HG02623 (cell line): ENCODE data around the gene SLC6A8.

Experiments used
- ATAC-seq: cut with Tn5 transposase; IDR thresholded peaks from one replicate; pipeline ENCODE4 v1.9.1; 2021; ENCODE audit warnings: moderate library complexity; ENCODE audit not compliant: unreplicated experiment

Gene SLC6A8

DNA sequence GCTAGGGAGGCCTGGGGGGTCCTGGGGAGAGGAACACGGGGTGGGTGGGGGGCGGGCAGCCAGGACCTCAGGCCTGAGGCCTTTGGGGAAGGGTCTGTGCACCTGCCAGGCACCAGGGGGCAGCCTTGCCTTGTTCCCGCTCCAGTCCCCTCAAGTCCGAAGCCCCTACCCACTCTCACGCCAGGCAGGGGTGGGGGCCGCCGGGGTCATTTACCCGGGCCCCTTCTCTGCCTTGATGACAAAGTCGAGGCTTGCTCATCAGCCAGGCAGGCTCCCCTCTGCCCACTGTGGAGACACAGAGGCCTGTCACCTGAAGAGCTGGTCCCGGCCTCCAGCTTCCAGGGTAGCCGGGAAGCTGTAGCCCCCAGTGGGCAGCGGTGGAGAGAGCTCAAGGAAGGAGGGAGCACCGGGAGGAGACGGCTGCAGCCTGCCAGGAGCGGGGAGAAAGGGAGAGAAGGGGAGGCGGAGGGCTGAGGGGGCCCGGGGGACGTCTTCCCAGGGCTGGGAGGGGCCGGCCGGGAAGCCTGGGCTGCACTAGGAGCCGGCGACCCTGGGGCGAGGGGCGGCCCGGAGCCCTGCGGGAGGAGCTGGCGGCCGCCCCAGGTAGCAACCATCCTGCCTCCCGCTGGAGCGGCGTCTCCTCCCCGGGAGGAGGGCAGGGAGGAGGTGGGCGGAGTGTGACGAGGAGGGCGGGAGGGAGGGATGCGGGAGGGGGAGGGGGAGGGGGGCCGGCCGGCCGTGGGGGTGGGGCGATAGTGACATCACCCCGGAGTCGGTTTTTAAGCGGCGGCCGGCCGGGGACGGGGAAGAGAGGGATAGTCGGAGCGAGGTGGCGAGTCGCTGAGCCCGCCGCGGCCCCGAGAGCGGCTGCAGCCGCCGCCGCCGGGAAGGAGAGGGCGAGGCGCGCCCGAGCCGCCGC lies at the start of gene SLC6A8:
Gene SLC6A8 (plus strand): TSS at position 806 of the 919 bp plus-strand sequence. CDS start 649 bp downstream, outside the sequence.
- ATAC-seq, result no peak

DNA sequence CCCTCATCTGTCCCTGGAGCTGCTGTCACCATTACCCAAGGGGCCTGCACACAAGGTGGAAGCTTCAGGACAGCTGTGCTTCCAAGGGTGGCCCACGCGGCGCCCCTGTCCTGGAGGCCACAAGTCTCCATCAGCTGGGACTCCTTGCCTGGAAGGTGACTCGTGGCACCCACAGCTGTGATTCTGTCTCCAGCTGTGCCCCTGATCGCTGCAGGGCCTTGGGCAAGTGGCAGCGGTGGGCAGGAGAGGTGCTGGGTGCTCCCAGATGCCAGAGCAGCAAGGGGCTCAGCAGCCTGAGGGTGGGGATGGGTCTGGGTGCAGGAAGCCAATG lies 49.7 kb upstream of the SLC6A8 start:
- ATAC-seq, result no peak

DNA sequence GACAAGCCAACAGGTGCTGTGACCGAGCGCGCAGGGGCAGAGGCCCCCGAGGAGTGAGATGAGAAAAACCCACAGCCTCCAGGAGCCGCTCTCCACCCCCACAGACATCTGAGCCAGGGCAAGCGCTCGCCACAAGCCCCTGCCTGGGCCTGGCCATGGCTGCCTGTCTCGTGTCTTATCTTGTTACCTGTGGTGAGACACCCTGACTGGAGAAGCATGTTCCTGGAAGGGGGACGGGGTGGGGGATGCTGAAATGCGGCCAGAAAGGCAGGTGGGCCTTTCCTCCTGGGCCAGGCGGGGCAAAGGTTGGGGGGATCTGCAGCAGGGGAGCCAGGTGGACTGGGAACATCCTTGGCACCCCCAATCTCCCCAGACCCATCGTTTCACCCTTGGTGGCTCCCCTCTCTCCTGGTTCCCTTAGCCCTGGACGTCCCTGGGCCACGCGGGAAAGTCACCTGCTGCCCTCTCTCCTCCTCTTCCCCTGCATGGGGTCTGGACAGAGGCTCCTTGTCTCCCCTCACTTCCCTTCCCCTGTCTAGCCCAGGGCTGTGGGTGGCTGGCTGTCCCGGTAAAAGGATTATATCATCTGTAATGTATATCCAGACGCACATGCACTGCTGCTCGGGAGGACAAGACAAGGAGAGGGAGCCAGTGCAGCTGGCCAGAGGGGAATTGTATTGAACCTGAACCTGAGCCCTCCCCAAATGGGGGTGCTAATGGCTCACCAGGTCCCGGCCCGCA lies 49.1 kb upstream of the SLC6A8 start:
- no peak for ATAC-seq

DNA sequence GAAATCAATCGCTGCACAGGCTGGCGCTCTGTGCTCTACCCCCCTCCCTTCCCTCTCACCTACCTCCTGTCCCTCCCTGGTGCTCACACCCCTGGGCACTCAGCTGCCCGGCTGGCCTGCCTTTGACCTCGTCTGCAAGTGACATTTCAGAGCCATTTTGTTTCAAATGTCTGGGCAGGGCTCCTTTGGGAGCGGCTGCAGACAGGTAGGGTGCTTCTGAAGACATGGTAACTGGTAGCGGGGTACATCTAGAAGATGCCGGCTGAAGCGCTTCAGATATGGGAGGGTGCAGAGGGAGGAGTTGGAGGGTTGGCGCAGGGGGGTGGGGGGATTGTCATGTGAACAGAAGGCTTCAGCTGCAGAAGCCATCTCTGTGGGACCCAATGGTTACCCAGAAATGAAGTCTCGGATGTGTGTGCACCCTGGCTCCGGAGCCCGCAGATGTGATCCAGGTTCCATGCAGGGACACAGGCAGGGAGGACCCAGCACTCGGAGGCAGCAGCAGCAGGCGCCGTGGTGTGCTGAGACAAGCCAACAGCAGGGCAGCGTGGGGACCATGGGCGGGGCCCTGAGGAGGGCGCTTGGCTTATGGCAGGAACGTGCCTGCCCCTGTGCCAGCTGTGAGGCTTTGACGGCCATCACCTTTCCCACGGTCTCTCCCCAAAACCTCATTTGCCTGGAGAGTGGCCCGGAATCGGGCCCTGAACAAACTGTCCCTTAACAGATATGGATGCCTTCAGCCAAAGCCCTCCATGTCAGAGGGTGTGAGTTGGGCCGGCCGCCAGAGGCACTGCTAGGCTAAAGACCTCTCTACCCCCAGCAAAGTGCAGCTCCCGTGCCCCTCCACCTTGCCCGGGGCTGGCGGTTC lies 48.3 kb upstream of the SLC6A8 start:
- ATAC-seq, result no peak

DNA sequence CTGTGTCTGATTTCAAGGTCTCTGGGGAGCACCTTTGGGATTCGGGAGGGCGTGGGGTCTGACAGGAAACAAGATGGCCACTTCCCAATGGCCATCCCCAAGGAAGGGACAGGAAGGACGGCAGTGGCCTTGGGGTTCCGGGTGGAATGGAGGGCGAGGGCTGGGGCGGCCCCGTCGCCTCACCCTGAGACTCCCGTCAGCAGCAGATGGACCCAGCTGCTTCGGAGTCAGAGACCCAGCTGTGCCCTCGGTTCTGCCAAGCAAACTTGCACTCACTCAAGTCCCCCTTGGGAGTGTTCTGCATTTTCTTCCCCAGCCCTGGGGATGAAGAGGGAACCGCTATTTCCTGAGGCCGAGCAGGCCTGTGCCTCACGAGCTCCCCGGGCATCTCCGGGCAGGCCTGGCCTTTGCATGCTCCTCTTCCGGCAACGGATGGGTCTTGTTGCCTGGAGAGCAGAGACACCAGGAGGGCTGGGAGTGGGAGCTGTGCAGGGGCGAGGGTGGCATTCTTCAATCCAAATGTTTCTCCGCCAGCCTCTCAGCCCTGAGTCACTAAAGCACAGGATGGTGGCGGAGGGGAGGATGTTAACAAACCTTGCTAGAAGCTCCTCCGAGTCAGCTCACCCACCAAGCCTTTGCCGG lies 47.6 kb upstream of the SLC6A8 start:
- no peak for ATAC-seq

DNA sequence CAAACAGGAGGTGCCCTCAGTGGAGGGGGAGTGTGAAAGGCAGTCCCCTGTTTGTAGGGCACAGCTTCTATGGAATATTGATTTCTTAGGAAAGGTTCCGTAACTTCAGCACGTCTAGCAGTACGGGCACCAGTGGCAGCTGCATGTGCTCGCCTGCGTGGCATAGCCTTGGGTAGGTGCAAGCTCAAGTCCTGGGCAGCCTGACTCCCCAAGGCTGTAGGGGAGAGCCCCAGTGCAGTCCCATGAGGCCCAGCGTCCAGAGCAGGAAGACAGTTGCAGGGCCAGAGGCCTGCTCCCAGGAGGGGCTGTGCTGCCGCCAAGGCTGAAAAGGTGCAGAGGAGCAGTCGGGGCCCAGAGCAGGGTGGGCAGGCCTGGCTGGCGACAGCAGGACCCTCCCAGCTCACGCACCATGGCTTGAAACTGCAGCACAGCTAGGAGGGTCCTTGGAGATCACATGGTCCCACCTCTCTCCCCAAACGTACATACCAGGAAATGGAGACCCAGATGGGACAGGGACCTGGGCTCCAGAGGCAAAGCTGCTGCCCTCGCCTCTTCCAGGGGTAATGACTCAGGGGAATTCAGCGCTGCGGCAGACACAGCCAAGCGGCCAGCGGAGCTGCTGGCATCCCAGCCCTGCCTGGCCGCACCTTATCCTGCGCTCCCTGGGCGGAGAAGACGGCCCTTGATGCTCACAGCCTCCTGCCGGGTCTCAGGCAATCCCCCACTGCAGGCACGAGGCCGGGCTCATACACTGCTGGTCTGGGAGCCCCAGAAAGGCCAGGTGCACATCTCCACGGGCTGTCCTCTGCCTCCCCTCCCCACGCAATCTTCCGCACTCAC lies 46.8 kb upstream of the SLC6A8 start:
- ATAC-seq, result no peak

DNA sequence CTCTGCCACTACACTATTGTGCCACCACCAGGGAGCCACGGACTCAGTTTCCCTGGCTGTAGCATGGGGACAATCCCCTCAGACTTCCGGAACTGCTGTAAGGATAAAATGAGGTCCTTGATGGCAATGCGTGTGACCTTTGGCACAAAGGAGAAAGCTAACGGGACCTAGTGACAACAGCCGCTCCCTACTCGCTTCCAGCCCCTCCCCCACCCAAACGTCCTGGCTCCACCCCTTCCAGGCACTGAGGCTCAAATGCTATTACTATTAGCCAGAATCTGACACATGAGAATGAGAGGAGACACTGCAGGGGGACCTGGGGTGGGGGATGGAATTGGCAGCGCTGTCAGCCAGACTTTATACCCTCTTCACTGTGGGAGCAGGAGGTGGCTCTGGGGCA lies 46.1 kb upstream of the SLC6A8 start:
- ATAC-seq, result no peak

DNA sequence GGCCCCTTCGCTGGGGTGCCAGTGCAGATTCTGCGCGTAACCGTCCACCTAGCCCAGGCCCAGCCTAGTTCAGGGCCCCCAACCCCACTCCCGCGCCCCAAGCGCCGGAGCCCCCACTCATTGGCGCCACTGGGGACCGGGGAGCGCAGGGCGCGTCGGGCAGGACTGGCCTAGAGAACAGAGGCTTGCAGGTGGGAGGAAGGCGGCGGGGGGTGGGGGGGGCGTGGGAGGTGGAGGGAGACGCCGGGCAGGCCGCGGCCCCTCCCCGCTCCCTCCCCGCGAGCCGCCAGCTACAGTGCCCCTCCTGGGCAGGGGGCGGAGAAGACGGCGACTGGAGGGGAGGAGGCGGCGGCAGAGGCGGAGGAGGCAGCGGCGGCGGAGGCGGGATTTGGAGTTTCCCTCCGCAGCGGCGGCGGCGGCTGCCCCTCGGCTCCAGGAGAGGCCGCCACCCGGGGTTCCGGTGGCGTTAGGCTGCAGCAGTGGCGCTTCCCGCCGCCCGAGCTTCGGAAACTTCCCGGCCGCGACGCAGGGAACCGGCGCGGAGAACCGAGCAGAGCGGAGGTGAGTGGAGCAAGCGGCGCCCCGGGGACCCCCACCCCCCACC lies 45.6 kb upstream of the SLC6A8 start:
- ATAC-seq, result no peak

DNA sequence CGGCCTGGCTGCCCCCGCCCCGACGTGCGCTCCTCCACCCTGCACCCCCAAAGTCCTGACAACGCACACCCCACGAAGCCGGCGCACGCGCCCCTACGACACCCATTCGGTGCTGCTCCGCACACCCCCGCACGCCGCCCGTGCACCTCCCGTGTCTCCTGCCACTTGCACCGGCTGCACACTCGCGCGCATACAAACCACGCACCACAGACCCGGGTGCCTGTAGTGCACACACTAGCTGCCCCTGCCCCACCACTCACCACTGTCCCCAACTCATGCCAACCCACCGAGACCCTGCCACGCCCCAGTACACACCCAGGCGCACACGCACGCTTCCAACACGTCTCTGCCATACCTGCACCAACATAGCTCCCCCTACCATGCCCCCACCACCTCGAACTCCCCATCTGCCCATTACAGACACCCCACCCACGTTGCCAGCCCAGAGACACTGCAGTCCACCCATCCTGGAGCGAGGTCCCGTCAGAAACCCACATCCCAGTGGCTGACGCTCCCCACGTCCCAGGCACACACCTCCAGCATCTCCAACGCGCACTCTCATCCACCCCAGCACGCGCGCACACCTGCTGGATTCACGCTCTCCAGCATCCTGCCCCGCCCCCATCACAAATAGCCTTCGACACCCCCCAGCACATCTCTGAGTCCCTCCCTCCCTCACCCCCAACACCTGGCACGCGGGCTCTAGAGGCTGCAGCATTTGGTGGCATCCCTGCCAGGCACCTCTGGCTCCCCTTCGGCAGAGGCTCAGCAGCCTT lies 44.9 kb upstream of the SLC6A8 start:
- no peak for ATAC-seq

DNA sequence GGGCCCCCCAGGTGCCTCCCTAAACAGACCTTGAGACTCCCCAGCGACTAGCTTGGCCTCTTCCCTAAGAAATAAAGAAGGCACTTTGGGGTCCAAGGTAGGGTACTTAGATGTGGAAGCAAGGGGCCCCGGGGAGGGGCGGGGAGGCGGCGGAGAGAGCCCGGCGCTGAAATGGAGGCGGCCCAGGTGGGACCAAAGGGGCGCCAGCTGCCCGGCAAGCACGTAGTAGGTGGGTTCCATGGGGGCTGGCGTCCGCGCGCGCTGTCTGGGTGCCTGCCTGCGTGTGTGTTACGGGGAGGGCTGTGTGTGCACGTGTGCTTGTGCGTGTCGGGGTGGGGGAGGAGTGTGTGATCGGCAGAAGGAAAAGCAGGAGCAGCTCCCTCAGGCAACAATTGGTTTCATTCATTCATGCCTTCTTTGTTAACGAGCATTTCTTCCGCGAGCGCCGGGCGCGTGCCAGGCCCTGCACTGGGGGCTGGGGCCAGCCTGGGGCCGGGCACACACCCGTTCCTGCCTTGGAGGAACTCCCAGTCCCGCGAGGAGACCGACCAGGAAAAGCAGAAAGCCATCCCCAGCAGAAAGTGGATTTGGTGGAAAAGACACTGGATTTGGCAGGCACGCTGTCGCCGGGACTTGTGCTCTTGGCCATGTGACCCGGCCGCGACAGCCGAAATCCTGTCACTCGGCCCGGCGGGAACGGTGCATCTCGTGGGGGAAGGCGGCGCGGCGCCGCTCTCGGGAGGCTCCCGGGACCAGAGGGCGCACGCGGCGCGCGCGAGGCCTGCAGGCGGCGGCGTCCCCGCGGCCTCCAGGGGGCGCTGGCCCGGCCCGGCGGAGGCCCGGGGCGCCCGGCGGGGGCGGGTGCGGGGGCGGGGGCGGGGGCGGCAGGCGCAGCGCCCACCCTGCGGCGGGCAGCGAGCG lies 44.0 kb upstream of the SLC6A8 start:
- ATAC-seq, result no peak

DNA sequence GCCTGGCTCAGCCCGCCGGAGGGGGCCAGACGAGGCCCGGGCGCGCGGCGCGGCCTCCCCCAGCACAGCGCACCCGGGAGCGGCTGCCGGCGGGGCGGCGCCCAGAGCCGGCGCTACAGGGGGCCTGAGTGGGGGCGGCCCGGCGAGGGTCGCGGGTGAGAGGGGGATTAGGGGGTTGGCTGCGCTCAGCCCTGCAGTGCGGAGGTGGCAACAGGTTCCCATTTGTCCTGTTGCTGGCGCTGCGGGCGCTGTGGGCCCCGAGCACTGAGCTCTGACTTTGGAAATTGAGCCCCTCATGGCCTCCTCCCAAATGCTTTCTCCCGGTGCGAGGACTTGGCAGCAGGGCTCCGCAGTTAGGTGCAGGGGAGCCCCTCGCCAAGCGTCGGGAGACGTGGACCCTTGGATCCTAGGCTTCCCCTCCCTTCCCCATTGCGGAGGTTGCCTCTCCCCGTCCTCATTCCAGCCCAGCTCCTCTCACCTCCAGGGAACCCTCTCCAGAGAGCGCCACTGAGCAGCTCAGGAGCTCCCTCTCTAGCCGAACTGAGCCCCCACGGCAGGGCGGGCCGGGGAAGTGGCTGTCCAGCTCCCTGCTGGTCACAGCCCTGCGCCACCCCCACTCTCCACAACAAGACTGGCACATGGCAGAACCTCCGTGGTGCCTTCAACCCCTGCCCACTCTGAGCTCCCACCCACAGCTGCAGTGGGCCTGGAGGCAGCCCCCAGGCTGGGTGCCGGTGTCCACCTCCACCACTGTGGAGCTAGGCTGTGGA lies 43.2 kb upstream of the SLC6A8 start:
- ATAC-seq, result no peak

DNA sequence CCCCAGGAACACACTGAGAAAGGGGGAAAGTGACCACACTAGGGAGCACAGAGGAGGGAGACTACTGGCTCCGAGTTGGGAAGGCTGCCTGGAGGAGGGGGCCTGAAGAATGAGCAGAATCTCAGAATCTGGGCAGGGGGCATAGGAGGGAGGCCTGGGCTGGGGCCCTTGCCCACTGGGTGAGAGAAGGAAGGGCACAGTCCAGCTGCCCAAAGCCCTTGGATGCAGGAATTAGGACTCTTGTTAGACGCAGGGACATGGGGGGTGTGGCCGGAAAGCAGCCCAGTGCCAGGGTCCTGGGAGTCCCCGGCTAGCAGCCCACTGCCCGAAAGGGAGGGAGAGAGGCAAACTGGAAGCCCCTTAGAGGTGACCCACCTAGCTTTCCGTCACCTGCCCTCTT lies 42.6 kb upstream of the SLC6A8 start:
- ATAC-seq, result no peak

DNA sequence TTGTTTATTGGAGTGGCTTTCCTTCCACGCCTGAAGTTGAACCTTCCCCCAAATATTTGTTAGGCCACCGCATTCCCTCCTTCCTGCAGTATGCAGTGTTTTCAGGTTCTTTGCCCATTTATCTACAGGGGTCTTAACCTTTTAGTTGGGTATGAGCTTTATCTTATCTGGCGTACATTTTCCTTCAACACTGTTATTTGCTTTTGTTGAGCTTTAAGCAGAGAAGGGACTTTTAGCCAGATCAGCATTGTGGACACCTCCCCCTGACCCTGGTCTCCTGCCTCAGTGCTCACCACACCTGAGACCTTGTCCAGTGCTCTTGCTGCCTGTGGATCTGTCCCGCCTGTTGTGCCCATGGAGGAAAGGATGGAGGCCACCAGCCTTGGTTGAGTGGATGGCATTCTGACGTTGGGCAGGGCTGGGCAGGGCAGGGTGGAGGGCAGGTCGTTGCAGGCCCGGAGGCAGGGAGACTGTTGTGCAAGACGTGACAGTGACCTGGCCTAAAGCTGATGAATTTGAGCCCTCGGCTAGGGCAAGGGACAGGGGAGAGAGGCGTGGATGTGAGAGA lies 41.7 kb upstream of the SLC6A8 start:
- no peak for ATAC-seq

DNA sequence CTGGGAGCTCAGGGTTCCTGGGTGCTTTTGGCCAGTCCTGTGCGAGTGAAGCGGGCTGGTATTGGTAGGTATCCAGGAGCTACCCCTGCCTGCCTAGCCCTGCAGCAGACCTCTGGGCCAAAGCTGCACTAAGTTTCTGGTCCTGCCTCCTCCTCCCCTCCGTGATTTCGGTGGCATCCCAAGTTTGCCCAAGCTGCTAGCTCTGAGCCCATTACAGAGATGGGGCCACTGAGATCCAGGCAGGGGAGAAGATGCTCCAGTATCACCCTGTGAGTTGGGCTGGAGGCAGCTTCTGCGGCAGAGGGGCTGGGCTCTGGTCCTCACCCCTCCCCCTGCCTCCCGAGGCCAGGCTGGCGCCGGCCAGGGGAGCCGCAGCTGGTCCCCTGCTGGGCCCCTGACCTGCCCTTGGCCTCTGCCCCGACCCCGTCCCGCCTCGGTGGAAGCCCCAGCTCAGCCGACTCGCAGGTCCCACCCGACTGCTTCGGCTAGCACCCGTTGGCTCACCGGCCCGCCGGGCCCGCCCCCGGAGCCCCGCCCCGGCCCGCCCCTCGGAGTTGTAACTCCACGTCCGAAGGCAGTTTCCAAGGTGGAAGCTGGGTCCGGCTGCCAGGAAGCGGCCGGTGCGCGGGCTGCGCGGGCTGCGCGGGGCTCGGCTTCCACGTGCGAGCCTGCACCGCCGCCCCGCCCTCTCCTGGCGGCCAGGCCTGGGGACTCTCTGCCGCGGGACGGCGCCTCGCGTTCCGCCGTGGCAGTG lies 40.9 kb upstream of the SLC6A8 start, which contains the start of gene DUSP9:
Gene DUSP9 (plus strand): TSS at position 584 of the 754 bp plus-strand sequence. CDS start 751 bp downstream, outside the sequence.
- no peak for ATAC-seq

DNA sequence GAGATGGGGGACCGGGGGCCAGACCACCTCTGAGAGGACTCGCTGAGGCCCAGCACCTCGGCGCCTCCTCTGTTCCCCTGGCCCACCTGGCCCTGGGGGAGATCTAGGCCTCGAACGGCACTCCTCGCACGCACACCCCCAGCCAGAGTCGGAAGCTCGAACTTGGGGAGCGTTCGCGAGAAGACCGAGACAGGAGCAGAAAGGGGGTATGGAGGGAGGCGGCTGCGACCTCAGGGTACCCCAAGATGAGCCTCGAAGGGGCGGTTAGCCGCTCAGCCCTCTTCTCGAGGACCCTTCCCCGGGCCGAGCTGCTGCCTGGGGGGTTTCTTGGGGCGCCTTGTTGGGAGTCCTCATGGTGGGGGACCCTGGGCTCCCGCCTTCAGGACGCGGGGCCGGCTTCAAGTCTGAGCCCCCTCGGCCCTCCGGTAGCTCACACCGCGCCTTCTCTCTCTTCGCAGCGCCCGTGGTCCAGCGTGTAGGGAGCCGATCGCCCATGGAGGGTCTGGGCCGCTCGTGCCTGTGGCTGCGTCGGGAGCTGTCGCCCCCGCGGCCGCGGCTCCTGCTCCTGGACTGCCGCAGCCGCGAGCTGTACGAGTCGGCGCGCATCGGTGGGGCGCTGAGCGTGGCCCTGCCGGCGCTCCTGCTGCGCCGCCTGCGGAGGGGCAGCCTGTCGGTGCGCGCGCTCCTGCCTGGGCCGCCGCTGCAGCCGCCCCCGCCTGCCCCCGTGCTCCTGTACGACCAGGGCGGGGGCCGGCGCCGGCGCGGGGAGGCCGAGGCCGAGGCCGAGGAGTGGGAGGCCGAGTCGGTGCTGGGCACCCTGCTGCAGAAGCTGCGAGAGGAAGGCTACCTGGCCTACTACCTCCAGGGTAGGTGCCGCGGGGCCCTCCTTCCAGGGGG lies 40.0 kb upstream of the SLC6A8 start:
- no peak for ATAC-seq
